ENCODE data around the gene BRAT1.

Gene BRAT1

DNA sequence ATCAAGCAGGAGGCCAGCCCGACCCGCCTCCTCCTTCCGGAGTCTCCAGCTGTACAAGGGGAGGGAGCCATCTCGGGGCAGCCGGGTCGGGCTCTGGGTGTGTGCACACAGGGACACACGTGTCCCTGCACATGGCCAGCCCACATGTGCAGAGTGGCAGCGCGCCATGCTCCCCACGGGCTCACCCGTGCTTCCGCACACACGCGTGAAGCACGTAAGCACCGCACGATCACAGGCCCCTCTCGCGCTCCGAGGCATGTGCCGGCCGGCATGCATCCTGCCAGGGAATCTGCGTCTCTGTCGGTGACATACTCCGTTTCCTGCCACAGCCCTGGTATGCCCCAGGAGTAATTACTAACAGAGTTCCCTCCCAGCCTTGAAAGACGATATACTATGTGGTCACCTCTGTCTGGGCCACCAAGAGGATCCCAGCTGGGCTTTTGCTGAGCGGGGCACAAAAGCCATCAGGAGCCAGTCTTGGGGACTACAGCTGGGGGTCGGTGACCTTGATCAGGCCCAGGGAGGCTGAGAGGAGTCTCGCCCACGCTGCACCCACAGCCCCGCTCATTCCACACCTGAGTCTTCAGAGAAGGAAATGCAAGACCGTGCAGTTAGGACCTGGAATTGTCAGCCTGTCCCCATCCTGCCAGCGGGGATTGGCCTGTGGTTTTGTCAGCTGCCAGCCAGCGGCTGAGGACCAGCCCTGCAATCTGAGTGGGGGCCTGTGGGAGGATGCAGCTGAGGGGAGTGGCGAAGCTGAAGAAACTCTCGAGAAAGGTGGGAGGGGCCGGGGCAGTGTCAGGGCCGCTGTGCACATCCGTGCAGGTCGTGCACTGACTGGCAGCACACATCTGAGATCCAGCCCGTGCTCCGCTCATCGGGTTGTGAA is 46.8 kb downstream of the BRAT1 start:
- TF ChIP-seq, protein P1, sequence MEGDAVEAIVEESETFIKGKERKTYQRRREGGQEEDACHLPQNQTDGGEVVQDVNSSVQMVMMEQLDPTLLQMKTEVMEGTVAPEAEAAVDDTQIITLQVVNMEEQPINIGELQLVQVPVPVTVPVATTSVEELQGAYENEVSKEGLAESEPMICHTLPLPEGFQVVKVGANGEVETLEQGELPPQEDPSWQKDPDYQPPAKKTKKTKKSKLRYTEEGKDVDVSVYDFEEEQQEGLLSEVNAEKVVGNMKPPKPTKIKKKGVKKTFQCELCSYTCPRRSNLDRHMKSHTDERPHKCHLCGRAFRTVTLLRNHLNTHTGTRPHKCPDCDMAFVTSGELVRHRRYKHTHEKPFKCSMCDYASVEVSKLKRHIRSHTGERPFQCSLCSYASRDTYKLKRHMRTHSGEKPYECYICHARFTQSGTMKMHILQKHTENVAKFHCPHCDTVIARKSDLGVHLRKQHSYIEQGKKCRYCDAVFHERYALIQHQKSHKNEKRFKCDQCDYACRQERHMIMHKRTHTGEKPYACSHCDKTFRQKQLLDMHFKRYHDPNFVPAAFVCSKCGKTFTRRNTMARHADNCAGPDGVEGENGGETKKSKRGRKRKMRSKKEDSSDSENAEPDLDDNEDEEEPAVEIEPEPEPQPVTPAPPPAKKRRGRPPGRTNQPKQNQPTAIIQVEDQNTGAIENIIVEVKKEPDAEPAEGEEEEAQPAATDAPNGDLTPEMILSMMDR (IDR thresholded peaks at IDR 0.05; ENCODE audit: low read depth, low read length): no peak
- H3K4me3 ChIP-seq (ENCODE audit: low read depth, low read length): no peak overlapping the region

DNA sequence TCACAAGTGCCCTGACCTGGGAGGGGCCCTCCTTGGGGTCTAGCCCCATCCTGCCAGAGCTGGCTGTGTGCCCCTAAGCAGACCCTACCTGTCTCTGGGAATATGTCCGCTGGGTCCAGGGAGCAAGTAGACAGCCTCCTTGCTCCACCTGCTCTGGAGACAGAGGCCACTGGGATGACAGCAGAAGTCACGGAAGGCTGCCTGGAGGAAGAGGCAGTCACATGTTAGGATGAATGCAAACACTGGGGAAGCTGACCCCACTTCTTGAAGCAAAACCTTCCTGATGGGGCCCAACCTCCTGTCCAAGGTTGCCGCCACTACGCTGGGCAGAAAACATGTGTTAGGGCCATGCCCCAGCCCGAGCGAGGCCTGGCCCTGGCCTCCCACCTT is 47.4 kb downstream of the BRAT1 start:
- TF ChIP-seq, protein P1 (IDR thresholded peaks at IDR 0.05; ENCODE audit: low read depth, low read length): no peak
- H3K4me3 ChIP-seq (ENCODE audit: low read depth, low read length): no peak overlapping the region

DNA sequence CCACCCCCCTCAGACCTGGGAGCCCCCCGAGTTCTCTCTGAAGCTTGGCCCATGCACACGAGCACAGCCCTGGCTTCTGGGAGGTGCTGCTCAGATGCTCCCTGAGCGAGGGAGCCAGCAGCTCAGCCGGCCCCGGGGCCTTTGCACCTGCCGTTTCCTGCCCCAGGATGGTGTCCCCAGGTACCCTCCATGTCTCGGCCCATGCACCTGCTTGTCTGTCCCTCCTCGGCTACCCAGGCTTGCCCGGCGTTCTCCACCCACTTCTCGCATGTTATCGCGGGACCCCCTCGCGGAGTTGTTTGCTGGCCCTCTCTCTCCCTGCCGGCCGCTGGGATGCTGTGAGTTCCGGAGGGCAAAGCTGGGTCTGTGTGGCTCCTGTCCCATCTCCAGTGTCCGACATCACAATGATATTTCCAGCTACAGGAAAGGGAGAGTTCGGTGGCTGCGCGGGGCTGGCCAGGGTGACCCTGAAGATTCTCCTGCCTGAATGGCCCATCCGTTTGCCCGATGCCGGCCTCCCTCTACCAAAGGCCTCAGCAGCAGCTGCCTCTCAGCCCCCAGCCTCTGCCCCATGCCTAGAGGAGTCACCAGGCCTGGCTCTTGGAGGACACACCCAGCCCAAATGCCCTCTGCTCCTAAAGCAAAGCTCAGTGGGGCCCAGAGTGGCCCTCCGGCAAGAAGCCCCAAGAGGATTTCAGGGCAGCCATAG is 48.0 kb downstream of the BRAT1 start:
- TF ChIP-seq, protein P1 (IDR thresholded peaks at IDR 0.05; ENCODE audit: low read depth, low read length): no peak

DNA sequence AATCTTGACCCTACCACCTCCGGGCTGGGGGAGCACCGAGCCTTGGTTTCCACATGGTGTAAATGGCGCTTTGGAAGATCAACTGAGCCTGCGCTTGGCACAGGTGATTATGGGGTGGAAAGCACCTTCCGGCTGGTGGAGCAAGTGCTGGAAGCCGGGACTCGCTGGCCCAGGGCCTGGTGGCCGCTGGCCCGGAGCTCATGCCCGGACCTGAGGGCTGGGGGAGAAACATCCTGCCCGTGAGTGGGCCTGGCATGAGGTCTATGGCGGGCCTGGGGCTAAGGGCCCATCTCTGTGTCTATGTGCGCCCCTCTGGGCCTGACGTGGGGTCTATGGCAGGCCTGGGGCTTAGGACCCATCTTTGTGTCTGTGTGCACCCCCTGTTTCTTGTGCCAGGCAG is 49.9 kb downstream of the BRAT1 start:
- TF ChIP-seq, protein P1 (IDR thresholded peaks at IDR 0.05; ENCODE audit: low read depth, low read length): no peak
- no peak overlapping the region for H3K4me3 ChIP-seq (ENCODE audit: low read depth, low read length)

More for the DNA sequence above, 48.0 kb downstream of the BRAT1 start:
- H3K4me3 ChIP-seq (ENCODE audit: low read depth, low read length): no peak overlapping the region

DNA sequence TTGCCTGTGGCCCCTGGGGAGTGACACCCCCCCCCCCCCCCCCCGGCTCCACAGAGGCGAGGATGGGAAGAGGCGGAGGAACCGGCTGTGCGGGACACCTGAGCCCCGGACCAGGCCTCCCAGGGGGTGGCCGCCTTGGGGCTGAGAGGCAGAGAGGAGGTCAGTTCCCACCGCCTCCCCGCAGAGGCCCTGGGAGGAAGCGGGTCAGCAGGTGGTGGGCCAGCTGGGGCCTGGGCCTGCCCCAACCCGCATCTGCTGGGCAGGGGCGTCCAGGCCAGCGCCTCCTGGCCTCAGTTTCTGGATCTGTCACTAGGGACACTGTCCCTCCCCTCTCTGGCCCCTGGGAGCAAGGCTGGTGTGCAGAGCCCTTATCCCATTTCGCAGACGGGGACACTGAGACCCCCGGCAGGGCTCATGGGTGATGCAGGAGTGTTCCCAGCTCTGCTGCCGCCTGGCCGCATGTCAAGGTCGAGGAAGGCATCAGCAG is 50.4 kb downstream of the BRAT1 start:
- no peak overlapping the region for H3K4me3 ChIP-seq (ENCODE audit: low read depth, low read length)
- TF ChIP-seq, protein P1 (IDR thresholded peaks at IDR 0.05; ENCODE audit: low read depth, low read length): no peak

DNA sequence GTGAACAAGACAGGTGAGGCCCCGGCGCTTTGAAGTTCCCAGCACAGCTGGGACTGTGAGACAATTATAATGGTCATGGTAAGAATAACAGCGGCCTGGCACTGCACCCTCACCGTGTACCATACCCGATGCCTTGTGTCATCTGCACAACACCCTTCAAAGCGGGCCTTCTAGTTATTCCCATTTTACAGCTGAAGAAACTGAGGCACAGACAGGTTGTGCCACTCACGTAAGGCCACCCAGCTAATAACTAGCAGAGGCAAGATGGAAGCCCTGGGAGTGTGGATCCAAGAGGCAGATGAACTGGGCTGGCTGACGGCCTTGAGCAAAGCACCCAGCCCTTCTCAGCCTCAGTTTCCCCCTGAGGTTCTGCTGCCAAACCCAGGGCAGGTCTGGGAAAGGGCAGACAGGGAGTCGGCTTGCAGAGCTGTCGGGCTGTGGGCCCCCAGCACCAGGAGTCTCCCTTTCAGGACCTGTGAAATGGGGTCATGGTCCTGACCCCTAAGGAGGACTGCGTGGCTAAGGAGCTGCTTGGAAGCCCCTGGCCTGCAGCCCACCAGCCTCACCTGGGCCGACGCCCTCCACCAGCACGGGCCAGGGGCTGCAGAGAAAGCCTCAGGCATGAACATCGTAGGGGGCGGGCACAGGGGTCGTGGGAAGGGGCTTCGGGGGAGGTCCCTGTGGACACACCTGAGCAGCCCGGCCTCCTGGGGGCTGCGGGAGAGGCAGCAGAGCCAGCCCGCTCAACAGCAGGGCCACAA is 51.0 kb downstream of the BRAT1 start:
- TF ChIP-seq, protein P1 (IDR thresholded peaks at IDR 0.05; ENCODE audit: low read depth, low read length): no peak
- no peak overlapping the region for H3K4me3 ChIP-seq (ENCODE audit: low read depth, low read length)

Measured in WI38 (cell line).